Left lung (tissue), 10 donors: ENCODE data around the gene REM2. TPM values are rescaled to one million over a fixed set of nuclear protein-coding genes. Genes with fewer than 3 reads are reported as not detected.
"Not testable (repeated sequence)": the region's sequence is repeated elsewhere in the genome, so short reads cannot be mapped to it uniquely, and the experiment has no call there.

Experiments
- ATAC-seq: fragments of 200-7000 bp; cut with Tn5 transposase; one replicate; pipeline ENCODE4 v1.9.1; 2020; ENCODE audit warnings: moderate library complexity
- DNase-seq, 4 donors: peaks; one replicate each; pipeline ENCODE4 v3.0.0-alpha.2; 2013 to 2020
- H3K27ac ChIP-seq, 2 donors: fragments of 200-600 bp; sonication (generic) in 1 of 2; one replicate each; pipeline versions ENCODE4 v1.5.0 to v1.8.0; 2020 to 2021
- H3K27me3 ChIP-seq, 2 donors: fragments of 200-600 bp; sonication (generic) in 1 of 2; one replicate each; pipeline versions ENCODE4 v1.5.0 to v1.8.0; 2020 to 2021
- H3K36me3 ChIP-seq, 2 donors: fragments of 200-600 bp; sonication (generic) in 1 of 2; one replicate each; pipeline versions ENCODE4 v1.5.0 to v1.8.0; 2020 to 2021
- H3K4me1 ChIP-seq, 2 donors: fragments of 200-600 bp; one replicate each; pipeline ENCODE4 v1.8.0; 2021
- H3K4me3 ChIP-seq, 2 donors: fragments of 200-600 bp; sonication (generic) in 1 of 2; one replicate each; pipeline versions ENCODE4 v1.5.0 to v1.8.0; 2020 to 2021; ENCODE audit warnings: mild to moderate bottlenecking in 1 of 2
- H3K9me3 ChIP-seq, 2 donors: fragments of 200-600 bp; sonication (generic) in 1 of 2; one replicate each; pipeline versions ENCODE4 v1.5.0 to v1.8.0; 2020 to 2021
- intact Hi-C, 2 donors: fragments of 100-400 bp; cut with DNase I; formaldehyde crosslinking; loops; one replicate each; pipeline versions ENCODE4 v1.11.2 to v1.14.2; 2022
- polyA plus RNA-seq, 6 donors: library from polyadenylated mRNA; unstranded; fragments of 120-200 nt; gene quantifications; one replicate each; pipeline ENCODE4 v1.2.1, GENCODE V29; 2013; ENCODE audit not compliant: insufficient read length in 6 of 6
- total RNA-seq, 2 donors: library from RNA; stranded (reverse); fragmentation: NEBNext Ultra II Directional; extraction: Animal tissue kit (Norgen Biotek cat#: 25700); gene quantifications; one replicate each; pipeline ENCODE4 v1.2.1, GENCODE V29; 2021
- TF ChIP-seq, protein P1 (sequence below), 2 donors: fragments of 200-600 bp; sonication (generic) in 1 of 2; IDR thresholded peaks; one replicate each; pipeline versions ENCODE4 v1.5.0 to v1.8.0; 2021; ENCODE audit warnings: antibody characterized with exemption in 2 of 2
- donor health status: DM: no; HTN: yes; CAD: no.
- donor health status: DM: no; HTN: no; CAD: no.

REM2 gene
- total and polyA plus RNA-seq, 8 donors: 0.29 to 1.3 (median 0.83) TPM

DNA sequence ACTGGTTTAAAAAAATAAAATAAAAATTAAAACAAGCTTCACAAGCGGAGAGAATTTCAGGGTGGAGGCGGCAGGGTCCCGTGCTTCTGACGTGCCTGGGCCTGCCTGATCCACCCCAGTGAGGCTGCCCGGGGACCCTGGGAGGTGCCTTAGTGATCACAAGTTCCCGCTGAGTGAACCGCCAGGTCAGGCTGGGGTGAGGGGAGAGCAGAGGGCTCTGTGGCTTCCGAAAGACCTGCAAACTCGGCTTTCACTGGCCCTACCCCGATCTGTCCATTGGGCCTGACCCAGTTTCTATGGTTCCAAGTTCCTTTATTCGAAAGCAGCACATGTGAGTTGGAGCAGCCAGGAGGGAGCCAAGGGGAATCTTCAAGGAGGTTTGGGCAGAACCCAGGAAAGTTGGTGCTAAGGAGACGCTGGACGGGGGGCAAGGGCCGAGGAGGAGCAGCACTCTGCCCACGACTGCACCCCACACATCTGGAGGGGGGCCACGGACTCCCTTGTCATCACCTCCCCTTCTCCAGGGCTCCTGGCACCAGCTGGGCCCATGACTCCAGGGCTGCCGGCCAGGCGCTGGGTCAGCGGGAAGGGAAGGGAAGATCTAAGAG, 33.7 kb upstream of the REM2 start:
- no peak overlapping the region for H3K4me3 ChIP-seq
- intact Hi-C loops: no loop called here

DNA sequence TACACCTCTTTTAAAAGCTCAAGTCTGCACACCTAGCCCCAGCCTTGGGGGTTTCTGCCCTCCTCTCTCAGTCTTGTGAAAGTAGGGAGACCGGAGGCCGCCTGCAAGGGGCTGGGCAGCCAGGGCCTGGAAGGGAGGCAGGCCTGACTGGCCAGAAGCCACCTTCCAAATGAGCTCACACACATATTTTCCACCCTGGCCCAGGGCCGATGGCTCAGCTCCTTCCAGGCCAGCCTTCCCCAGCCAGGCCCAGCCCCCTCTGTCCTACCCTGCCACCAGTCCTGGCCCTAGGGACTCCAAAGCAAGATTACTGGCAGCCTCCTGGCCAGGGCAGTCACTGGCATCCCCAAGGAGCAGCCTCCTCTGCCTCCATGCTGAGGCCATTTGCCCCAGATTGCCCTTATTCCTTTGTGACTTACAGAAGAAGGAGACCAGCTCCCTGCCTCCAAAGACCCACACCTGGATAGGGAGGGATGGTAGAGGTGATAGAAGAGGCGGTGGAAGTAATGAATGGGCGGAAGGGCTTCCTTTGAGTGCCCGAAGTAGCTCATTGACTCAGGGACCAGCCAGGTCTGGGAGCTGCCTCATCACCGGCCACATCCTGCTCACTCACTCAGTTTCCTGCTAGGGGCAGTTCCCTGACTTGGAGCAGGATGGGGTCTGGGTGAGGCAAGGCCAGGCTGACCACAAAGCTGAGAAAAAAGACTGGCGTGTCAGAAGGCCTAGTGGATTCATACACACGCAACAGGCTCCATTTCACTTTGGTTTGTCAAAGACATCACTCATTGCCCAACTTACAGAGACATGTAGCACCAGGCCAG, 31.9 kb upstream of the REM2 start:
- TF ChIP-seq, protein P1, sequence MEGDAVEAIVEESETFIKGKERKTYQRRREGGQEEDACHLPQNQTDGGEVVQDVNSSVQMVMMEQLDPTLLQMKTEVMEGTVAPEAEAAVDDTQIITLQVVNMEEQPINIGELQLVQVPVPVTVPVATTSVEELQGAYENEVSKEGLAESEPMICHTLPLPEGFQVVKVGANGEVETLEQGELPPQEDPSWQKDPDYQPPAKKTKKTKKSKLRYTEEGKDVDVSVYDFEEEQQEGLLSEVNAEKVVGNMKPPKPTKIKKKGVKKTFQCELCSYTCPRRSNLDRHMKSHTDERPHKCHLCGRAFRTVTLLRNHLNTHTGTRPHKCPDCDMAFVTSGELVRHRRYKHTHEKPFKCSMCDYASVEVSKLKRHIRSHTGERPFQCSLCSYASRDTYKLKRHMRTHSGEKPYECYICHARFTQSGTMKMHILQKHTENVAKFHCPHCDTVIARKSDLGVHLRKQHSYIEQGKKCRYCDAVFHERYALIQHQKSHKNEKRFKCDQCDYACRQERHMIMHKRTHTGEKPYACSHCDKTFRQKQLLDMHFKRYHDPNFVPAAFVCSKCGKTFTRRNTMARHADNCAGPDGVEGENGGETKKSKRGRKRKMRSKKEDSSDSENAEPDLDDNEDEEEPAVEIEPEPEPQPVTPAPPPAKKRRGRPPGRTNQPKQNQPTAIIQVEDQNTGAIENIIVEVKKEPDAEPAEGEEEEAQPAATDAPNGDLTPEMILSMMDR (IDR thresholded peaks at IDR 0.05): no peak
- Histone ChIP-seq H3K4me1 (peaks cover 29 to 71% of the 10 kb centered on the region in 2 donors), H3K4me3 (no peak overlapping the region), H3K9me3 (no peaks in the 10 kb centered on the region), H3K36me3 (peaks cover 0 to 9% of the 10 kb centered on the region in 2 donors), H3K27ac (peak overlapping the region; percentile 80 to 85), H3K27me3 (no peaks in the 10 kb centered on the region)
- ATAC-seq (peak; percentile 24), DNase-seq (peak in 3 of 4 donors; percentile 78 to 94 (median 83))
- intact Hi-C loops: no loop called here

More for the DNA sequence above, 33.7 kb upstream of the REM2 start:
- H3K36me3 ChIP-seq: peaks cover 0 to 27% of the 10 kb centered on the region in 2 donors
- peak overlapping the region; percentile 71 to 88 for H3K27ac ChIP-seq
- ATAC-seq (peak; percentile 4), DNase-seq (peak in 3 of 4 donors; percentile 58 to 61 (median 60))
- no peaks in the 10 kb centered on the region for H3K9me3 ChIP-seq
- H3K27me3 ChIP-seq: no peaks in the 10 kb centered on the region
- peaks cover 29 to 78% of the 10 kb centered on the region in 2 donors for H3K4me1 ChIP-seq
- TF ChIP-seq, protein P1 (IDR thresholded peaks at IDR 0.05): no peak

DNA sequence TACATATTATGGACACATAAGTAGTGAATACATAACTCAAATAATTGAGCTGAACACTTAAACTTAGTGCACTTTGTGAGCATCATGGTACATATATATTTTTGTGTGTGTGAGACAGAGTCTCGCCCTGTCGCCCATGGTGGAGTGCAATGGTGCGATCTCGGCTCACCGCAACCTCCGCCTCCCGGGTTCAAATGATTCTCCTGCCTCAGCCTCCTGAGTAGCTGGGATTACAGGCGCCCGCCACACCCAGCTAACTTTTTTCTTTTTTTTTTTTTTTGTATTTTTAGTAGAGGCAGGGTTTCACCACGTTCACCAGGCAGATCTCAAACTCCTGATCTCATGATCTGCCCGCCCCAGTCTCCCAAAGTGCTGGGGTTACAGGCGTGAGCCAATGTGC, 30.8 kb upstream of the REM2 start:
- ATAC-seq, DNase-seq, H3K9me3 ChIP-seq, H3K27me3 ChIP-seq, H3K4me3 ChIP-seq, intact Hi-C loops, H3K36me3 ChIP-seq: not testable (repeated sequence)
- Histone ChIP-seq H3K27ac (peak overlapping the region in 1 of 2 donors; percentile 80), H3K4me1 (peaks cover 29 to 61% of the 10 kb centered on the region in 2 donors)

DNA sequence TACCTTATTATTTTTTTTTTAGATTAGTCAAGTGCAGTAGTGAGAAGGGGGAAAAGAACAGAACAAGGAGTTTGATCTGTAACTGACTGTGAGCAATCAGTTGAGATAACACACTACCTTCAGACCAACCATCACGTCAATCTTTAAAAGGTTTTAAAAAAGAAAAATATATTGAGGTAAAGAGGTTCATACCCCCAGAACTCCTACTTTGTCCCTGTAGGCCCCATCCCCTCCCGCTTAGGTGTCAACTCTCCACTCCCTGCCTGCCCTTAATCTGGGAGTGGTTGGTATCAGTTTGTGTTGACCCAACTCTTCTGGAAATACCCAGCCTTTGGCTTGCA, 30.5 kb upstream of the REM2 start:
- Histone ChIP-seq H3K4me3 (no peak overlapping the region), H3K4me1 (peaks cover 27 to 57% of the 10 kb centered on the region in 2 donors), H3K9me3 (no peaks in the 10 kb centered on the region), H3K27me3 (peaks cover 0 to 4% of the 10 kb centered on the region in 2 donors), H3K36me3 (no peaks in the 10 kb centered on the region), H3K27ac (peak overlapping the region in 1 of 2 donors; percentile 55)
- intact Hi-C loops: no loop called here
- TF ChIP-seq, protein P1 (IDR thresholded peaks at IDR 0.05): no peak
- no peak for DNase-seq
- ATAC-seq: no peak

DNA sequence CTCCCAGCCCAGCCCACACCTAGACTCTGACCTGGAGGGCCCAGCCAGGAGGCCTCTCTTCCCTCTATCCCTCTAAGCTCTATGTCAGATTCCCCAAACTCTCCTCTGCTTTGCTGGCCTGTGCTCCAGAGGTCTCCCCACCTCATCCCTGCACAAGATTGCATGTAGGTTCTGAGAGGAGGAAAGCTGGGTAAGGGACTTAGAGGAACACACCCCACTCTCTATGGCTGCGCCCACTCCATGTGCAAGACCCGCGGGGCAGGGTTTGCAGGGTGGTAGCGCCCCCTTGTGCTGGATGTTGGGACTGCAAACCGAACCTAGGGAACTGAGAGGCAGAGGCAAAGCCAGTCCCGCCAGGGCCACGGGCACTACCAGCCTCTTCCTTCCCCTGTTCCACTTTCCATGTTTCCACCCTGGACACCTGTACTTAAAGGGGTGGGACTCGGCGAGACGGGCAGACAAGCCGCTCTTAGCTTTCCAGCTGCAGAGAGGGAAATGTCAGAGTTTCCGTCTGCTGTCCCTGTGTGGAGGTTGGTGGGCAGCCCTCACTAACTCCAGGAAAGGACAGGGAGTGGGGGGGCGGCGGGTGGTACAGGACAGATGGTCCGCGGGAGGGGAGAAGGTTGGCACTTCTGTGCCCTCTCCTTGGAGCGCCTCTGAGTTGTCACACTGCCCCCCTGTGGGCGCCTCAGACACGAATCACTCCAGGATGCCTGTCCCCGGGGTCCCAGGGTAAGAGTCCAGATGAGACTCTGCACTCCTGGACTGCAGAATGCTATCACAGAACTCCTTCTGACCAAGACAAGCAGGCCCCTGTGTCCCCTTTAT, 29.9 kb upstream of the REM2 start:
- peak overlapping the region; percentile 21 to 30 for H3K4me3 ChIP-seq
- ATAC-seq: peak; percentile 86
- intact Hi-C loops: no loop called here
- peaks cover 0 to 4% of the 10 kb centered on the region in 2 donors for H3K27me3 ChIP-seq
- no peaks in the 10 kb centered on the region for H3K36me3 ChIP-seq
- TF ChIP-seq, protein P1 (IDR thresholded peaks at IDR 0.05): peak; percentile 94 to 98
- H3K4me1 ChIP-seq: peaks cover 22 to 51% of the 10 kb centered on the region in 2 donors
- peak overlapping the region in 1 of 2 donors; percentile 55 for H3K27ac ChIP-seq
- H3K9me3 ChIP-seq: no peaks in the 10 kb centered on the region
- peak; percentile 84 to 96 (median 90) for DNase-seq

DNA sequence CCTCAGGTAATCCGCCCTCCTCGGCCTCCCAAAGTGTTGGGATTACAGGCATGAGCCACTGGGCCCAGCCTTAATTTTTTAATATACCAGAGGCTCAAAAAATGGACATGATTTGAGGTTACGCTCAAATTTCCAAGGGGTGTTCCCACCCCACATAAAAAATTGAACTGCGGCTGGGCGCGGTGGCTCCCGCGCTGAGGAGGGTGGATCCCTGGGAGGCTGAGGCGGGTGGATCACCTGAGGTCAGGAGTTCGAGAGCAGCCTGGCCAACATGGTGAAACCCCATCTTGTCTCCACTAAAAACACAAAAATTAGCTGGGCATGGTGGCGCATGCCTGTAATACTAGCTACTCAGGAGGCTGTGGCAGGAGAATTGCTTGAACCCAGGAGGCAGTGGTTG, 28.7 kb upstream of the REM2 start:
- intact Hi-C loops, ATAC-seq, H3K36me3 ChIP-seq: not testable (repeated sequence)

More for the DNA sequence above, 28.7 kb upstream of the REM2 start:
- H3K9me3 ChIP-seq, DNase-seq, H3K27me3 ChIP-seq, H3K4me3 ChIP-seq, H3K27ac ChIP-seq: not testable (repeated sequence)
- peaks cover 18 to 39% of the 10 kb centered on the region in 2 donors for H3K4me1 ChIP-seq
